ENCODE results near the gene MYO5A.

DNA sequence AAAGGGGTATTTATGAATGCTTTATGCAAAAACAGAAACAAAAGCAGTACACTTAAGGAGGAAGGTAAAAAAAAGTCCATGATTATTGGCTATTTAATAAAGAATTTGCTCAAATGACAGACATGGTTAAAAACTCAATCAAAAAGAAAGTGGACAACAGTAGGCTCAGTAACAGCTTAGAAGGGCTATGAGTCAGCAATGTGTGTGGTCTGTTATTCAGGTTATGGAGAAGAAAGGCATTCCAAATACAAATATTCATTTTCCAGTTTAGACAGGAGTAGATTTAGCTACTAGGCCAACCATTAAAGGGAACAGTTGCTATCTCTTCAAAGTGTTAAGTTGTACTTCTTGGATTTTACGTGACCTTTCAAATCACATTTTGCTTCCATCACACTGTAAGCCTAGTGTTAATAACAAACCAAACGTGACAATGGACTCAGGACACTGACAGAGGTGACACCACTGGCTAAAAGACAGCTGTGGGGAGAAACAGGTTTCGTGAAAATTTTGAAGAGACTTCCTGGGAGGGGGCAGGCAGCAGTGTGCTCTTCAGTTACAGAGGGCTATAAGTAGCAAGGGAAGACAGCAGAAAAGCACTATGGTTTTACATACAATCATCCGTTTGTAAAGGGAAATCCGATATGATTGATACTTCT, 191.4 kb downstream of the MYO5A start:
- TF ChIP-seq, protein P1, sequence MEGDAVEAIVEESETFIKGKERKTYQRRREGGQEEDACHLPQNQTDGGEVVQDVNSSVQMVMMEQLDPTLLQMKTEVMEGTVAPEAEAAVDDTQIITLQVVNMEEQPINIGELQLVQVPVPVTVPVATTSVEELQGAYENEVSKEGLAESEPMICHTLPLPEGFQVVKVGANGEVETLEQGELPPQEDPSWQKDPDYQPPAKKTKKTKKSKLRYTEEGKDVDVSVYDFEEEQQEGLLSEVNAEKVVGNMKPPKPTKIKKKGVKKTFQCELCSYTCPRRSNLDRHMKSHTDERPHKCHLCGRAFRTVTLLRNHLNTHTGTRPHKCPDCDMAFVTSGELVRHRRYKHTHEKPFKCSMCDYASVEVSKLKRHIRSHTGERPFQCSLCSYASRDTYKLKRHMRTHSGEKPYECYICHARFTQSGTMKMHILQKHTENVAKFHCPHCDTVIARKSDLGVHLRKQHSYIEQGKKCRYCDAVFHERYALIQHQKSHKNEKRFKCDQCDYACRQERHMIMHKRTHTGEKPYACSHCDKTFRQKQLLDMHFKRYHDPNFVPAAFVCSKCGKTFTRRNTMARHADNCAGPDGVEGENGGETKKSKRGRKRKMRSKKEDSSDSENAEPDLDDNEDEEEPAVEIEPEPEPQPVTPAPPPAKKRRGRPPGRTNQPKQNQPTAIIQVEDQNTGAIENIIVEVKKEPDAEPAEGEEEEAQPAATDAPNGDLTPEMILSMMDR (IDR thresholded peaks at IDR 0.05): no peak
- TF ChIP-seq EP300 (IDR thresholded peaks at IDR 0.05) (no peak), POLR2AphosphoS5 (IDR thresholded peaks at IDR 0.05) (no peak), POLR2A (IDR thresholded peaks at IDR 0.05; ENCODE audit: low read depth) (no peak)
